Upper lobe of left lung (tissue), 4 donors: ENCODE data around the gene MYO15A.

Experiments used
- POLR2A ChIP-seq, 4 donors: fragments of 450-650 bp; IDR thresholded peaks; one replicate each; pipeline ENCODE4 v1.5.1; 2016 to 2017; ENCODE audit warnings: antibody characterized with exemption in 4 of 4, mild to moderate bottlenecking in 2 of 4
- POLR2AphosphoS5 ChIP-seq, 2 donors: sonication (generic); formaldehyde crosslinking; IDR thresholded peaks; one replicate each; pipeline ENCODE4 v1.5.1; 2017; ENCODE audit warnings: antibody characterized with exemption in 2 of 2
- TF ChIP-seq, protein P1 (sequence below), 6 experiments: fragments of 450-650 bp in 4 of 6; fragments of 200-600 bp in 2 of 6; sonication (generic) in 2 of 6; IDR thresholded peaks; one replicate each; pipeline ENCODE4 v1.5.1; 2016 to 2019; ENCODE audit warnings: antibody characterized with exemption in 6 of 6

DNA sequence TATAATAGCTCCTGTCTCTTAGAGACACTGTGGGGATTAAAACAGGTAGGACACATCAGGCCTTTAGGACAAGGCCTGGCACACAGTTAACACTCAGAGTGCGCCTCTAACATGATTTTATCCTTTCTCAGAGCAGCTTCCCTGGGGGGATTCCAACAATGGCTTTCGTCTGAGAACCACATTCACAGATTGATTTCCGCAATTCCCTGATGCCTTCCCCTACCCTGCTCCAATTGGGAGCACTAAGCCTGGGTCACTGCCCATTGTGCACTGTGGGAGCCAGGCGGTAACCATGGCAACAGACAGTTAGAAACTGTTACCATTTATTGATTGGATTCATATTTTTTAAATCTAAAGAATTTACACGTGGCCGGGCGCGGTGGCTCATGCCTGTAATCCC, 69.2 kb downstream of the MYO15A start:
- TF ChIP-seq, protein P1, sequence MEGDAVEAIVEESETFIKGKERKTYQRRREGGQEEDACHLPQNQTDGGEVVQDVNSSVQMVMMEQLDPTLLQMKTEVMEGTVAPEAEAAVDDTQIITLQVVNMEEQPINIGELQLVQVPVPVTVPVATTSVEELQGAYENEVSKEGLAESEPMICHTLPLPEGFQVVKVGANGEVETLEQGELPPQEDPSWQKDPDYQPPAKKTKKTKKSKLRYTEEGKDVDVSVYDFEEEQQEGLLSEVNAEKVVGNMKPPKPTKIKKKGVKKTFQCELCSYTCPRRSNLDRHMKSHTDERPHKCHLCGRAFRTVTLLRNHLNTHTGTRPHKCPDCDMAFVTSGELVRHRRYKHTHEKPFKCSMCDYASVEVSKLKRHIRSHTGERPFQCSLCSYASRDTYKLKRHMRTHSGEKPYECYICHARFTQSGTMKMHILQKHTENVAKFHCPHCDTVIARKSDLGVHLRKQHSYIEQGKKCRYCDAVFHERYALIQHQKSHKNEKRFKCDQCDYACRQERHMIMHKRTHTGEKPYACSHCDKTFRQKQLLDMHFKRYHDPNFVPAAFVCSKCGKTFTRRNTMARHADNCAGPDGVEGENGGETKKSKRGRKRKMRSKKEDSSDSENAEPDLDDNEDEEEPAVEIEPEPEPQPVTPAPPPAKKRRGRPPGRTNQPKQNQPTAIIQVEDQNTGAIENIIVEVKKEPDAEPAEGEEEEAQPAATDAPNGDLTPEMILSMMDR (IDR thresholded peaks at IDR 0.05): no peak
- TF ChIP-seq POLR2AphosphoS5 (IDR thresholded peaks at IDR 0.05) (no peak), POLR2A (IDR thresholded peaks at IDR 0.05) (no peak)
